Stimulated activated CD8-positive, alpha-beta memory T cell treated with anti-CD3 and anti-CD28 coated beads, Interleukin-4, amount 100 ng/mL, for 4 hours (primary cell): ENCODE data around the gene SERPINB13.
"Not testable (repeated sequence)": the region's sequence is repeated elsewhere in the genome, so short reads cannot be mapped to it uniquely, and the experiment has no call there.

Source experiments
- DNase-seq, 2 donors: peaks; one replicate each; pipeline ENCODE4 v3.0.0-alpha.2; 2020; ENCODE audit warnings: low read depth in 2 of 2, low spot score in 1 of 2

The SERPINB13 gene

DNA sequence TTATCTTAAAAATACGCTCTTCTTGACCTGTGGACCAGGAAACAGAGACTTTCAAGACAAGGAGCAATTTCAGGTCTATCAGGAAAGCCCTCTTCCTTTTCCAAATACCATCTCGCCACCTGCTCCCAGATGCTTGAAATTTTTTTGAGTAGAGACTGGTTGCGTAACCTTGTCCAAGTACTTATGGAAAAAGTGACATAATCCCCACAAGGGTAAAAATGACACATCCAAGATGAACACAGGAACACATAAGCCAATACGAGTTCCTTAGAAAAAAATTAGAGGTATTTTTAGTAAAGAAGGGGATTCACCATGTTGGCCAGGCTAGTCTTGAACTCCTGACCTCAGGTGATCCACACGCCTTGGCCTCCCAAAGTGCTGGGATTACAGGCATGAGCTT, 1.8 kb downstream of the SERPINB13 start:
- DNase-seq, result no peak

DNA sequence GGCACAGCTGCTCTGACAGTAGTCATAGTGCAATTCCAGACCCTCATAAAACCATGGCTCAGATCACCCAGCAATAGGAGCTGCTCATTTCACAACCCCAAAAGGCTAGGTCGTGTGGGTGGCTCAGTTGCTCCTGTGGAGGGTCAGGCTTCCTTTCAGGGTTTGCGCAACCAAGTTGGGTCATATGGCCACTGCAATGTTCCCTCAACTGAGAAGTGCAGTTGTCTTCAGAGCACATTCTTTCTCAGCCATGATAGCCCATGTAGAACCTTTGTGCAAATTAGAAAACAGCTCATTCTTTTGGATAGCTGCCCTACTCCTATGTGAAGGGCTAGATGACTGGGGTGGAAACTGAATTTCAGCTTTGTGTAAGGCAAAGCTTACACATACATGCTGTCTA, 3.2 kb downstream of the SERPINB13 start:
- no peak for DNase-seq

DNA sequence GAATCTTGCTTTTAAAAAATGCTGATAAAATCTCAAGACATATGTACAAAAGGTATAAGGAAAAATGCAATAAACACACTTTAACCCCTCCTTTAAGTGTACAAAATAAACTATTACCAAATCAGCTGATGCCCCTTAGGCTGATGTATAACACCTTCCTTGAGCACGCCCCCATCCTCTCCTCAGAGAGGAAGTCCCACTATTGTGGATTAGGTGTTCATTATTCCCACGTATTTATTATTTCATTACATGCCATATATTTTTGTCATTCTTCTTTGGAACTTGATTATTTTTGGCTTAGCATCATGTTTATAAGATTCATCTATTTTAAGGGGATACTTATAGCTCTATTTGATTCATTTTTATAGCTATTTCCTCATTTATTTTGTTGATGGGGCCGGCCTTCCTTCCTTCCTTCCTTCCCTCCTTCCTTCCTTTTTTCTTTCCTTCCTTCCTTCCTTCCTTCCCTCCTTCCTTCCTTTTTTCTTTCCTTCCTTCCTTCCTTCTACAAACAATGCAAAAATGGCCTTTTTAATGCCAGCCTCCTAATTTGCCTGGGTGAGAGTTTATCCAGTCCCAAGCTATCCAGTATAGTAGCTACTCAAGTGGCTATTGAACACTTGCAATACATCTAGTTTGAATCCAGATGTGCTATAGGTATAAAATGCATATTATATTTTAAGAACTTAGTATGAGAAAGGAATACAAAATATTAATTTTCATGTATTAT, 4.0 kb downstream of the SERPINB13 start:
- DNase-seq, result no peak

DNA sequence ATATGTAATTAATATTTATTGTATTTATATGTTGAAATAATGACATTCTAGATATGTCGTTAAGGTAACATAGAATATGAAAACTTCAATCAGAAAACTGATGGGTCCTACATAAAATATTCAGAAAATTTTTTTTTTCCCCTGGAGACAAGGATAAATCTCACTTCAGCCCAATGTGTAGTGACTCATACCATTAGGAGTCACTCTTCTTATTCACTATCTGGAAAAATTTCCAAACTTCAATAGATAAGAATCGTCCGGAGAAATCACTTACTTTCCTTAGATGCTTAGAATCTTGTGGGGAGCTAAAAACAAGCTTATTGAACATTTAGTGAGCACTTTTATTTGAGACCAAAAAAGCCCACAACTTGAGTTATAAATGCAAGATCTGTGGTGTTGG, 4.6 kb downstream of the SERPINB13 start:
- DNase-seq, result no peak

DNA sequence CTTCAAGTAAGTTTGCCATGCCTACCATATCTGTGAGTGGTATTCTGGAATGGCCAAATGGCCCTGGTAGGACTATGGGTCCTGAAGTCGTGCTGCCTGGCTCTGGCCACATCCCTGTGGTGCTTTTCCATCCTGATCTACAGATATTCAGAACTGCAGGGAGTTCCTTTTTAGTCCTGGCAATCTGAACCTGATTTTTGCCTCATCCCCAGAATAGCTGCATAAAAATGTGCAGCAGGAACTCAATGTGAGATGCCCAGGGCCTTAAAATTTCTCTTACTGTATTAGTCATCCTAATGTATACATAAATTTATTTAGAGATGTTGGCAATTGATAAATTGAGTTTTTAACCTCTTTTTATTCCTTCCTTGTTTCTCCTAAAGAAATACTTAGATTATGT, 5.3 kb downstream of the SERPINB13 start:
- DNase-seq, result no peak

DNA sequence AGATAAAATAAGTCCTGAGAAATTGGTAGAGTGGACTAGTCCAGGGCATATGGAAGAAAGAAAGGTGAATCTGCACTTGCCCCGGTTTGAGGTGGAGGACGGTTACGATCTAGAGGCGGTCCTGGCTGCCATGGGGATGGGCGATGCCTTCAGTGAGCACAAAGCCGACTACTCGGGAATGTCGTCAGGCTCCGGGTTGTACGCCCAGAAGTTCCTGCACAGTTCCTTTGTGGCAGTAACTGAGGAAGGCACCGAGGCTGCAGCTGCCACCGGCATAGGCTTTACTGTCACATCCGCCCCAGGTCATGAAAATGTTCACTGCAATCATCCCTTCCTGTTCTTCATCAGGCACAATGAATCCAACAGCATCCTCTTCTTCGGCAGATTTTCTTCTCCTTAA, 9.8 kb downstream of the SERPINB13 start:
- DNase-seq, result no peak

DNA sequence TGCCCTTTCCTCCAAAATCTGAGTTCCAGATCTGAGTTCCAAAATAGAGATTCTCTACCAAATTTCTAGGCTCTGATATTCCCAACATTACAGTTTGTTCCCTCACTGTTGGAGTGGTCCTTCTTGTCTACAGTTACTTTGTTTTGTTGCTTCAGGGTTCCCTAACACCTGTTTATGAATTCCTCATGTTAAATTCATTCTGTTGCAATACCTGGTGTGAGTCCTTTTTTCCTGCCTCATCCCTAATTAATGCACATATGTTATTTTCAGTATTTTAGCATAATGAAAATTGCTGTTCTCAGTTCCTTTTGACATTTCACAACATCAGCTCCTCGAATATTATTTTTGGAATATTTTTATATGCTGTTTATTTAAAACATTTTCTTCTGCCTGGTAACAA, 16.2 kb downstream of the SERPINB13 start:
- DNase-seq, result no peak

DNA sequence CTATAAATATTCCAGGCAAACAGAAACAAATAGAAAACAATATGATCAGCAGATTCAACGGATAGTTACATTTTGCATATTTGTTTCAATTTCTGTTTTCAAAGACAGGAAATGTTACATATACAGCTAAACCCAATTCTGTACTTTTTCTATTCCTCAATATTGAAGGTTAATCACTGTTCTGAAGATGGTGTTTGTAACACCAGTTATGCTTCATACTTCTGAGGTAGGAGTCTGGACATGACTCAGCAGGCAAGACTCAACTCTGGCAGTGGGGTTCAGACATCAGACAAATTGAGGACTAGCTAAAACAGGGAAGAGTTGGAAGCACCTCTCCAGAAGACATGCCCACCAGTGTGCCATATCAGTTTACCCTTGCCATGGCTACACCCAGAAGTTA, 16.6 kb downstream of the SERPINB13 start:
- DNase-seq, result no peak

DNA sequence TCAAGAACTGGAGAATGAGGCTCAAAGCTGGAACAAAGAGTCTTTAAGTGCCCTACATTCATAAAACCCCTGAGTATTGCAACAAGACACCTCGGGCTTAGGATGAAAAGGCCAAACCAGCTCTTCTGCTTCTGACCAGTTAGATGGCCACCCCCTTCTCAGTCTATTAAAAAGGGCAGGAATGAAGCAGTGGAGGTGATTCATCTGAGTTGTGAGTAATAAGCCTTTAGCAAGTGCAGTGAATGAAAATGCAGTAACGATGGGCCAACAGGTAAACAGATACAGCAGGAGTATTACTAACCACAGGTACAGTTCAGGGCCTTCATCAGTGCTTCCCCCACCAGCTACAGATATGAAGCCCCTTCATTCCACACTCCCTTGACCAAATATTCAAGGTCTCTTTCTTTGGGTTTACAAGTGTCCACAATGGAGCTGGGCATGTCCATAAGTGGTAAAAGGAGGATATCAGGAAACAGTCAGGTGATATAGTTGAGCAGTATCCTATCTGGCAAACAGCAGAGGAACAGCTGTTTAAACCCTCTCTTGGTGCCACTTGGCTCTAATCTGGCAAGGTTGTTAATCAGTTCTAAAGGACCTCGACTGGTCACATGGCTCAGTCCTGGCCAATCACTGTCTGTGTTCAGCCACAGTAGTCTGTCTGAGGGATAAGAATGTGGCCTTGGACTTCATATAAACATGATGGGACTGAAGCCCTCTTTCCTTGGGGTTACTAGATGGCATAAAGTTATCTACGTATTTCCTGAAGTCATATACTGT, 17.8 kb downstream of the SERPINB13 start:
- no peak for DNase-seq

DNA sequence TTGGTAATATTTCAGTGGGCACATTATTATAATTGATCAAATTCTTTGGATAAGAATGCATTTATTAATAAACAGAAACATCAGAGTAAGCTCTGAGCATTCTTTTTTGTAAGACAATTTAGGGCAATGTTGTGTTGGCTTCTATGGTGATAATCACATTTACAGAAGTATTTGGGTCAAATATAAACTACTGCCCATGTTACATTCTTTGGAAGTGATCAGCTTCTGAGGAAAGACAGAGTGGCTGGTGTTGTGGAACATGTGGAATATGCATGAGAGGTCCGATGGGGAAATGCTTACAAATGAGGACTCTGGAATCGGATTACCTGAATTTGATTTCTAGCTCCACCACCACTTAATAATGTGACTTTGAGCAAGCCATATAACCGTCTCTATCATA, 19.4 kb downstream of the SERPINB13 start:
- DNase-seq, result no peak

DNA sequence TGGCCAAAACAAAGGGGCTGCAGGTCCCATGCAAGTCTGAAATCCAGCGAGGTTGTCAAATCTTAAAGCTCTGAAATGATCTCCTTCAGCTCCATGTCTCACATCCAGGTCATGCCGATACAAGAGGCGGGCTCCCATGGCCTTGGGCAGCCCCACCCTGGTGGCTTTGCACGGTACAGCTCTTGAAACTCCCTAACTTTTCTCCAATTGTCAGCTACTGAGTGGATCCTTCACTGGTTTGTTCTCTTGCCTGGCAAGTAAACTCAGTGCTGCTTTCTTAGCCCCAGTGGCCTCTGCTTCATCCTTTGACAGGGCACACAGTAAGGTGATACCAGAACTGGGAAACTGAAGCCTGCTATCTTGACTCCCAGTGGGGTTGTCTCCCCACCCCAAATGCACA, 26.3 kb downstream of the SERPINB13 start:
- no peak for DNase-seq

DNA sequence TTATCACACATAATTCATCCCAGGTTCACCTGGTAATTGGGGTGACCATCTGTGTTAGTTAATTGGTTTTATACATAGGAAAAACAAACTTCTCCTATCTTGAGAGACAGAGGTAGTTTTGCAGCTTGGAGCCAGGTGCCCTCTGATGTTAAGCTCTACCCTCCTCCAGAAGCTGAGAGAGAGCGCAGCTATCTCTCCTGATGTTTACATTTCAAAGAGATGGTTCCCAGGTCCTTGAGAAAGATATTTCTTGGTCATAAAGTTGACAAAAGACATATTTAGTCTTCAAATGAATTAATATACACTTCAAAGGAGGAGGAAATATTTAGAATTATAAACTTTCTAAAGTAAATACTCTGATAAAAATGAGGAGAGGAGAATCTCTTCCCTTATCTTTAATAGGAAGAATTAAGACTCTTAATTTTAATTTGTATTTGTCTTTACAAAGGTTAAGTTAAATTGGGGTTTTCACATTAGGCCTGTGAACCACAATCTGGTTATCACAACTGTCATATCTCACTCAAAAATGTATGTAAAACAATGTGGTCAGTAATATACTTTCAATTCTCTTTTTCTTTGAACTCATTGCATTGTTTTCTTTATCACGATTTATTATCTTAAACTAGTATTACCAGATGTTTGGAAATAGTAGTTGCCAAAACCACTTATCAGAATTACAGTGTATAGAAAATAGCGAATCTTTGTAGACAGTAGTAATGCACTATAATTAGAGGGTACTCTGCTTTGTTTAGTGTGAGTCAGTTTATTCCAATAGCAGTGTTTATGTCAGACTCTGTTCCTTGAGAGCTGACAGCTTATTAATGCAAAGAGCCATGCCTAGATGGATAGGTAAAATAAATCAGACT, 30.1 kb downstream of the SERPINB13 start:
- DNase-seq, result no peak

DNA sequence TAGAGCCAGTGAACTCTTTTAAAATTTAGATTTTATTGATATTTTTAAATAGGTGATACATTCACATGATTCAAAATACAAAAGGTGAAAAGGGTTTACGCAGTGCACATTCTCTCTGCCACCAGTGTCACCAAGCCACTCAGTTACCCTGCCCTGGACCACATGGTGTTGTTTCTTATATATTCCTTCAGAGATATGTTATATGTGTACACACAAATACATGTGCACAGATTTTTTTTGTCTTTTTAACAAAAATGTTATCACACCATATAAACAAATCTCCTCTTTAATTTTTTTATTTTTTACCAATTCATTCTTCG, 30.7 kb downstream of the SERPINB13 start:
- DNase-seq, result no peak

DNA sequence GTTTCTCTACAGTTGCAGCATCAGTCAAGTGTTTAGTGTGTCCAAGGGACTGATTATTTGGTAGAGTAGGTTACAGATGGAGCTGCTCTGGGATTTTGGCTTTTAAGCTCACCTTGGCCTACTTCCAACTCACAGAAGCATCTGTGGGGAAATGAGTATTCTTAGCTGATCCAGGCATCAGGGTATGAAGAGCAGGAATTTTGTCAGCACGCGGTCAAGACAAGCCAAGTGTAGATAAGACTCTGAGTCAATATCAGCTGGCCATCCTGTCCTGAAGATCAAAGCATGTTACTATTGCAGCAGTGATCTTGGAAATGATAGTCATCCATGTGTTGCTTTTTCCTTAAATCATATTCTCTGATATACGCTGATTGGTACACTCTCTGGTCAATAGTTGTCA, 32.5 kb downstream of the SERPINB13 start:
- DNase-seq, result no peak

DNA sequence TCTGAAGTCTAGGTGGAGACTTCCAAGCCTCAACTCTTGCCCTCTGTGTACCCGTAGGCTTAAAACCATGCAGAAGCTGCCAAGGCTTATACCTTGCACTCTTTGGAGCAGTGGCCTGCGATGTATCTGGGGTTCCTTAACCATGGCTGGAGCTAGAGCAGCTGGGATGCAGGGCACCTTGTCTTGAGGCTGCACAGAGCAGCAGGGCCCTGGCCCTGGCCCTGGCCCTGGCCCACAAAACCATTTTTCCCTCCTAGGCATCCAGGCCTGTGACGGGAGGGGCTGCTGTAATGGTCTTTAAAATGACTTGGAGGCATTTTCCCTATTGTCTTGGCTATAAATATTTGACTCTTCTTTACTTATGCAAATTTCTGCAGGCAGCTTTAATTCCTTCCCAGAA, 37.7 kb downstream of the SERPINB13 start:
- DNase-seq, result no peak

DNA sequence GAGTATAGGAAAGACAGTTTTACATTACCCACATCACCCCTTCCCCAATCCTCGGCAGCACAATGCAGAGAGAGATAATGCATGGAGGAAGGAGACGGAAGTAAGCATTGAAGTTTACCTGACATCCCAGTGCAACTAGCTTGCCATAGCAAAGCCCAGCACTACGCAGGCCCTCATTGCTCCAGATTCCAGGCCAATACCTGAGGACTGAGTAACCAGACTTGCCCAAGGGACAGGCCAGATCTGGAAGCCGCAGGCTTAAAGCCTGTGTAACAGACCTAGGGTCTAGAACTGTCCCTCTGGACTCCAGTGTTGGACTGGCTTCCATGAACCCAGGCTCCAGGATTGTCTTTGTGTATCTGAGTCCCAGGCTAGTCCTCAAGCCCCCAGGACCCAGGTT, 39.3 kb downstream of the SERPINB13 start:
- no peak for DNase-seq

DNA sequence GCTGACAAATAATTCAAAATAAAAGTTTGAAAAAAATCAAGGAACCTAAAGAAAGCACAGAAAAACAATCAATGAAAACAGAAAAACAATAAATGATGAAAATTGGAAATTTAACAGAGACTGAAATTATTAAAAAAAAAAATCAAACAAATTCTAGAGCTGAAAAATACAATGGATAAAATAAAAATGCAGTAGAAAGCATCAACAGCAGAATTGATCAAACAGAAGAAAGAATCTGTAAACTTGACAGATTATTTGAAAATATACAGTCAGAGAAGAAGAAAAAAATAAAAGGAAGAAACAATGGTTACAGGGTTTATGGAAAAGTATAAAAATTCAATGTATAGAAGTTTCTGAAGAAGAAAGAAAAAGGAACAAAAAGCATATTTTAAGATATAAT, 40.7 kb downstream of the SERPINB13 start:
- no peak for DNase-seq

DNA sequence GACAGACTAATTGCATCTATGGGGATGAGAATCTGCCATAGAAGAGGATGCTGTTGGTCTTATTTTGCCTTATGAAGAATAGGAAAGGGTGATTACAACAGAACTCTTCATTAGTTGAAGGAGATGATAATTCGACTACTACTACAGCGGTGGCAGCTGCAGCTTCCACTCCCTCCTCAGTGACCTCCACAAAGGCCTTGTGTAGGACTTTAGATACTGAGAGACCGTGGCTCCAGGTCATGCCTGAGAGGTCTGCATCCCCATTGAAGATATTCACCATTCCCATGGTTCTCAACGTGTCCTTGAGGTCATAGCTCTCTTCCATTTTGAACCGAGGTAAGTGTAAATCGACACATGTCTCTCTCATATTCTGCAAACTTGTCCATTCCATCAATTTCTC, 50.6 kb downstream of the SERPINB13 start:
- DNase-seq, result no peak

DNA sequence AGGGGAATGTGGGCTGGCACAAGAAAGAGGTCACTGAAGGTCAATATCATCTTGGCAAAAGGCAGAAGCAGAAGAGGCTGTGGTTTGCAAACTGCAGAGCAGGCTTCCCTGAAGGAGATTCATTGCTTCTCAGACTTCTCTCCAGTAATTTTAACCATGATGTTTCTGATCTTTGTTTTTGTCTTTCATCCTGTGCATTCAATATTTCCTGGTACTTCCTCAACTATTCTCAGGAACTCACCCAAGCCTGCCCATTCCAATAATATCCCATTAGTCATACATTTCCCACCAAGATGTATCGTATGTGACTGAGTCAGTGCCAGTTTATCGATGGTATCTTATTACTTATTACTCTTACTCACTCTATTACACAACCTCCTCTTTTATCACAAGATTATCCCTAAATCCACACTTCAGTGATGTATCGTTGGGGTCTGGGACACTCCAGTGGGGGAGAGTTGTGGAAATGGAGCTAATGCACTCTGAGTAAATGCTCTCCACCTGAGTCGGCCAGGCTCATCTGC, 54.1 kb downstream of the SERPINB13 start:
- not testable (repeated sequence) for DNase-seq

DNA sequence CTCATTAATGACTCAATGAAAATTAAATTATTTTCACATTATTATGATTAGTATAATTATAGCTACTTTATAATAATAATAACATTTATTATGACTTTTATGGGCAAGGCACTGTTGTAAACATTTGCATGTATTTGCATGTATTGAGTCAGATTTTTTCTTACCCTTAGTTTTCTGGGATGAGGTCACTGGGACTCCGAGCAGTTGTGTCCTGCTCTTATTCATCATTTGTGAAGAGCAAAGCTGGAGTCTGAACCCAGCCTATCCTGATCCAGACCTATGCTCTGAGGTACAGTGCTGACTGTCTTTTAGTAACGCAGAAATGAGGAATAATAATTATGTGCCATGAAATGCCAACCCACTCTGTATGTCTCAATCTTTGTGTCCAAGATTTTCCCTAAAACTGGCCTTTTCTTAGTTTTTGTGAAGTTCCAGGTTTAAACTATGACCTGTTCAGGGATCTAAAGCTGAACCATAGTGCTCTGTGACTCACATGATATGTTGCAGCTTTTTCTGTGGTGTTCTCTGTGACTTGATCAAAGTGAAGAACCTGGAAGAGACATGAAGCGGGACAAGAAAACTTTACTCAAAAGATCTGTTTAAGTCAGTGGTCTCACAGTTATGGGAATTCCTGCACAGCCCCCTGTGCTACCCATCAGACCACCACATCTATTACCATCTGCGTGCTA, 55.7 kb downstream of the SERPINB13 start:
- not testable (repeated sequence) for DNase-seq

DNA sequence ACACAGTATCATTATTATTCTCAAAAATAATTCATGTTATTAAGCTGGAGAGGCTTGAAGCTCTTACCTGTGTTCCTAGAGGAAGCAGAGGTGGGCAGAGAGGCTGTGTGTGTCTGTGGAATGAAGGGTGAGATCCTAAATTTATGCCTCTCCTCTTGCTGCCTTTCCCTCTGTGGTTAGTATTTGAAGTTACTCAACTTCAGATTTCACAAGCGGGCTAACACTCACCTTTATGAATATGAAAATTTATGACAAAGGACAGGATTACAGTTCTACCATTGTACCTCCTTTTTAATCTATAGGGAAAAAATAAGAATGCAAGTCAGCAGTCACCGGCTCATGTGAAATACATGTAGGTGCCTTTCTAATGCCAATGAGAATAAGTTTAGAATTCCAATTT, 57.0 kb downstream of the SERPINB13 start, which contains the start of gene SERPINB4:
TSS of gene SERPINB4 (minus strand) at position 115 of the 400 bp plus-strand sequence. CDS start 679 bp downstream, outside the sequence.
- not testable (repeated sequence) for DNase-seq
